ENCODE data around the gene PRKAG2. TPM values are rescaled to one million over a fixed set of nuclear protein-coding genes. Genes with fewer than 3 reads are reported as not detected.

Gene PRKAG2
- polyA plus RNA-seq, 3 donors, result 29.2 to 59.8 (median 30.9) TPM

DNA sequence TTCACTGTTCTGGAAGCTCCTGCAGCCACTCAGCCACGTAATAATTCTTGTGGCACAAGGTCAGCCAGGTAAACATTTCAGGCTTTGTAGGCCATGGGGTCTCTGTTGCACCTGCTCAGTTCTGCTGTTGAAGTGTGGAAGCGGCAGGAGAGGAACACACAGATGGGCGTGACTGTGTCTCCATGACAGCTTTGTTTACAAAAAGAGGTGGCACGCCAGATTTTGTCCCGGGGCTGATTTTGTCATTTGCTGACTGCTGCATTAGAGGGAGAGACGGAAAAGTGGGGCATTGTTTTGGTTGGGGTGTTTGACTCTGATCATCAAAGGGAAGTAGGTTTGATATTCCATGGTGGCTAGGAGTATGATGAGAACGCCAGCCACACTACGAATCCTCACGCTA lies 103.1 kb downstream of the PRKAG2 start:
- peak overlapping the region in 2 of 7 donors; percentile 16 to 73 for H3K27ac Mint-ChIP-seq
- H3K9me3 ChIP-seq (replicated peaks in 1 of 2; ENCODE audit: control insufficient read depth in 1 of 2, insufficient read depth in 1 of 2, low read length in 2 of 2), result no peaks in the 10 kb centered on the region
- no peak overlapping the region for H3K4me3 Mint-ChIP-seq
- H3K27ac ChIP-seq (ENCODE audit: low read depth in 1 of 2, low read length in 2 of 2), result peak overlapping the region in 1 of 2 donors; percentile 12
- TF ChIP-seq, protein P1, sequence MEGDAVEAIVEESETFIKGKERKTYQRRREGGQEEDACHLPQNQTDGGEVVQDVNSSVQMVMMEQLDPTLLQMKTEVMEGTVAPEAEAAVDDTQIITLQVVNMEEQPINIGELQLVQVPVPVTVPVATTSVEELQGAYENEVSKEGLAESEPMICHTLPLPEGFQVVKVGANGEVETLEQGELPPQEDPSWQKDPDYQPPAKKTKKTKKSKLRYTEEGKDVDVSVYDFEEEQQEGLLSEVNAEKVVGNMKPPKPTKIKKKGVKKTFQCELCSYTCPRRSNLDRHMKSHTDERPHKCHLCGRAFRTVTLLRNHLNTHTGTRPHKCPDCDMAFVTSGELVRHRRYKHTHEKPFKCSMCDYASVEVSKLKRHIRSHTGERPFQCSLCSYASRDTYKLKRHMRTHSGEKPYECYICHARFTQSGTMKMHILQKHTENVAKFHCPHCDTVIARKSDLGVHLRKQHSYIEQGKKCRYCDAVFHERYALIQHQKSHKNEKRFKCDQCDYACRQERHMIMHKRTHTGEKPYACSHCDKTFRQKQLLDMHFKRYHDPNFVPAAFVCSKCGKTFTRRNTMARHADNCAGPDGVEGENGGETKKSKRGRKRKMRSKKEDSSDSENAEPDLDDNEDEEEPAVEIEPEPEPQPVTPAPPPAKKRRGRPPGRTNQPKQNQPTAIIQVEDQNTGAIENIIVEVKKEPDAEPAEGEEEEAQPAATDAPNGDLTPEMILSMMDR (IDR thresholded peaks at IDR 0.05), result no peak
- peaks cover 96% of the 10 kb centered on the region for H4K20me1 ChIP-seq (ENCODE audit: insufficient read depth, low read length)
- 97% methylated on average over 7 of the region's 9 CpGs for WGBS (ENCODE audit: insufficient coverage)
- H3K4me3 ChIP-seq (replicated peaks in 1 of 3; ENCODE audit: low read depth in 2 of 3, low read length in 3 of 3), result no peak overlapping the region
- H3K9ac ChIP-seq (ENCODE audit: insufficient read depth, low read length, poor library complexity, severe bottlenecking), result no peak overlapping the region
- H3K27me3 ChIP-seq (ENCODE audit: control insufficient read depth in 2 of 2, insufficient read depth in 2 of 2, low read length in 2 of 2), result no peaks in the 10 kb centered on the region
- peaks cover 70 to 87% of the 10 kb centered on the region in 2 donors for H3K36me3 Mint-ChIP-seq
- H2AFZ ChIP-seq (ENCODE audit: insufficient read depth, low read depth, low read length, poor library complexity, severe bottlenecking), result no peak overlapping the region
- H3K4me1 Mint-ChIP-seq, result peaks cover 9% of the 10 kb centered on the region
- H3K4me2 ChIP-seq (replicated peaks; ENCODE audit: extremely low read depth, low read length, poor library complexity, severe bottlenecking), result no peak overlapping the region
- H3K79me2 ChIP-seq (ENCODE audit: insufficient read depth, low read length), result no peaks in the 10 kb centered on the region
- H3K4me1 ChIP-seq (ENCODE audit: control insufficient read depth in 1 of 2, insufficient read depth in 2 of 2, low read length in 2 of 2), result no peaks in the 10 kb centered on the region
- peaks cover 0 to 2% (median 0%) of the 10 kb centered on the region in 7 donors for H3K9me3 Mint-ChIP-seq
- no peak for DNase-seq
- H3K27me3 Mint-ChIP-seq (ENCODE audit: low read depth in 3 of 3), result no peaks in the 10 kb centered on the region
- intact Hi-C loops (cut with micrococcal nuclease), result no loop called here
- peaks cover 59 to 97% of the 10 kb centered on the region in 2 donors for H3K36me3 ChIP-seq (replicated peaks in 1 of 2; ENCODE audit: control insufficient read depth in 1 of 2, insufficient read depth in 2 of 2, low read length in 2 of 2)

DNA sequence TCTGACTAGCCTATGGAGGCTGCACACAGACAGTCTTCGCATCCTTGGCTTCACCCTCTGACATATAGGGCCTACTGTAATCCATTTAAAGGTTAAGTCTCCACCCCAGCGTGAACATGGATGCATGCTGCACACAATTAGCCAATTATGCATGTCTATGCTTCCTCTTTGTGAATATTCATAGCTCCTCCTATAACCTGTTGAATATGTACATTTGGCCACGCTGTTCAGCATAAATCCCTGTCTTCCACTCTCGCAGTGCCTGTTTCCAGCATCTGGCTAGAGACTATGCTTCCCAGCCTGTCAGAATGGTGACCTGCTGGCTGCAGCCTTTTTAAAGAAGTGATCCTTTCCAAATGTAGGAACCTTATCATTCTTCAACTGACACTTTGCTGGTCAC lies 106.7 kb downstream of the PRKAG2 start:
- Histone ChIP-seq H2AFZ (ENCODE audit: insufficient read depth, low read depth, low read length, poor library complexity, severe bottlenecking) (no peak overlapping the region), H3K9me3 (replicated peaks in 1 of 2; ENCODE audit: control insufficient read depth in 1 of 2, insufficient read depth in 1 of 2, low read length in 2 of 2) (peaks cover 8 to 9% of the 10 kb centered on the region in 2 donors), H3K4me3 (replicated peaks in 1 of 3; ENCODE audit: low read depth in 2 of 3, low read length in 3 of 3) (no peak overlapping the region), H3K36me3 (replicated peaks in 1 of 2; ENCODE audit: control insufficient read depth in 1 of 2, insufficient read depth in 2 of 2, low read length in 2 of 2) (peaks cover 49 to 84% of the 10 kb centered on the region in 2 donors), H4K20me1 (ENCODE audit: insufficient read depth, low read length) (peaks cover 93% of the 10 kb centered on the region), H3K27ac (ENCODE audit: low read depth in 1 of 2, low read length in 2 of 2) (no peak overlapping the region), H3K9ac (ENCODE audit: insufficient read depth, low read length, poor library complexity, severe bottlenecking) (no peak overlapping the region), H3K27me3 (ENCODE audit: control insufficient read depth in 2 of 2, insufficient read depth in 2 of 2, low read length in 2 of 2) (no peaks in the 10 kb centered on the region), H3K79me2 (ENCODE audit: insufficient read depth, low read length) (no peaks in the 10 kb centered on the region), H3K4me2 (replicated peaks; ENCODE audit: extremely low read depth, low read length, poor library complexity, severe bottlenecking) (no peak overlapping the region), H3K4me1 (ENCODE audit: control insufficient read depth in 1 of 2, insufficient read depth in 2 of 2, low read length in 2 of 2) (peaks cover 10 to 11% of the 10 kb centered on the region in 2 donors)
- TF ChIP-seq, protein P1 (IDR thresholded peaks at IDR 0.05), result no peak
- Mint-ChIP-seq H3K27ac (peak overlapping the region in 3 of 7 donors; percentile 36 to 79 (median 38)), H3K4me3 (no peak overlapping the region), H3K9me3 (peaks cover 6 to 12% (median 10%) of the 10 kb centered on the region in 7 donors), H3K27me3 (ENCODE audit: low read depth in 3 of 3) (no peaks in the 10 kb centered on the region), H3K36me3 (peaks cover 64 to 91% of the 10 kb centered on the region in 2 donors), H3K4me1 (peaks cover 23% of the 10 kb centered on the region)
- intact Hi-C loops (cut with micrococcal nuclease), result no loop called here
- WGBS (ENCODE audit: insufficient coverage), result 93% methylated on average over 3 of the region's 4 CpGs
- DNase-seq, result no peak
